K562 (cell line): ENCODE data around the gene NUP133. TPM values are rescaled to one million over a fixed set of nuclear protein-coding genes. Genes with fewer than 3 reads are reported as not detected.
A peak's percentile ranks its signal among the peaks of the same experiment; 100 is the strongest.

Experiments used
- CREM ChIP-seq: IDR thresholded peaks from 2 replicates; pipeline ENCODE4 v1.6.1; 2014; ENCODE audit warnings: antibody characterized with exemption, low read depth
- DNMT1 ChIP-seq: fragments of 450-650 bp; IDR thresholded peaks from 2 replicates; pipeline ENCODE4 v1.6.1; 2016; ENCODE audit warnings: antibody characterized with exemption, mild to moderate bottlenecking
- HCFC1 ChIP-seq: IDR thresholded peaks from 2 replicates; pipeline ENCODE4 v1.6.1; 2012; ENCODE audit warnings: low read depth, low read length, improper control_type of control experiment
- NFE2 ChIP-seq: IDR thresholded peaks from 2 replicates; pipeline ENCODE4 v1.6.1; 2014; ENCODE audit warnings: antibody characterized with exemption, low read depth
- PBX2 ChIP-seq, 2 experiments: IDR thresholded peaks in 1 of 2; conservative IDR thresholded peaks in 1 of 2; 2 replicates each; pipeline ENCODE4 v1.6.1; 2016; ENCODE audit warnings: low read depth in 2 of 2, mild to moderate bottlenecking in 1 of 2, missing compliant biosample characterization in 1 of 2, missing genetic modification characterization in 1 of 2, moderate library complexity in 1 of 2
- PHF20 ChIP-seq: fragments of 450-650 bp; IDR thresholded peaks from 2 replicates; pipeline ENCODE4 v1.6.1; 2018; ENCODE audit not compliant: partially characterized antibody
- TEAD4 ChIP-seq, 2 experiments: sonication (generic) in 1 of 2; formaldehyde crosslinking in 1 of 2; IDR thresholded peaks; 2 replicates each; pipeline versions ENCODE4 v1.6.1 to v1.8.0; 2012 to 2022; ENCODE audit warnings: borderline replicate concordance in 1 of 2, inconsistent platforms in 1 of 2, low read length in 1 of 2, mild to moderate bottlenecking in 1 of 2, missing genetic modification reagents in 1 of 2
- TGIF2 ChIP-seq: sonication (generic); formaldehyde crosslinking; IDR thresholded peaks from 2 replicates; pipeline ENCODE4 v1.8.1; 2022; ENCODE audit warnings: mild to moderate bottlenecking, missing genetic modification reagents, moderate library complexity
- XRCC3 ChIP-seq: fragments of 450-650 bp; IDR thresholded peaks from 2 replicates; pipeline ENCODE4 v1.6.1; 2017; ENCODE audit warnings: mild to moderate bottlenecking, moderate library complexity
- ZBTB40 ChIP-seq, 2 experiments: fragments of 450-650 bp in 1 of 2; sonication (generic) in 1 of 2; formaldehyde crosslinking in 1 of 2; IDR thresholded peaks; 2 replicates each; pipeline versions ENCODE4 v1.7.1 to v1.9.0; 2016 to 2022; ENCODE audit warnings: inconsistent platforms in 1 of 2, mild to moderate bottlenecking in 1 of 2, missing genetic modification reagents in 1 of 2
- ZNF140 ChIP-seq: fragments of 250-450 bp; sonication (Bioruptor Pico); IDR thresholded peaks from 2 replicates; pipeline ENCODE4 v1.8.0; 2021; ENCODE audit warnings: moderate library complexity, mild to moderate bottlenecking, inconsistent platforms
- ZNF589 ChIP-seq: fragments of 200-800 bp; sonication (Bioruptor generic); IDR thresholded peaks from 2 replicates; pipeline ENCODE4 v1.6.1; 2016; ENCODE audit warnings: low read depth, missing genetic modification characterization, missing compliant biosample characterization
- ZNF695 ChIP-seq: fragments of 450-650 bp; formaldehyde crosslinking; IDR thresholded peaks from 2 replicates; pipeline ENCODE4 v1.4.0; 2020; ENCODE audit warnings: mild to moderate bottlenecking, moderate library complexity
- ZNF830 ChIP-seq: fragments of 250-450 bp; sonication (Bioruptor Pico); IDR thresholded peaks from 2 replicates; pipeline ENCODE4 v1.5.0; 2021; ENCODE audit warnings: mild to moderate bottlenecking
- ZSCAN32 ChIP-seq: fragments of 450-650 bp; formaldehyde crosslinking; IDR thresholded peaks from 2 replicates; pipeline ENCODE4 v1.4.0; 2020; ENCODE audit warnings: mild to moderate bottlenecking, moderate library complexity
- polyA plus RNA-seq, 8 experiments: library from polyadenylated mRNA; depleted of rRNA in 4 of 8; stranded (reverse) in 5 of 8; unstranded in 3 of 8; fragments of >200 nt; fragmentation: Nextera tagmentation in 2 of 8; fragmentation: Illumina TruSeq in 1 of 8; extraction: Ambion mirVana in 2 of 8; extraction: Trizol in 1 of 8; gene quantifications; 2 replicates each; pipeline versions ENCODE4 v1.2.1 to v1.2.3, GENCODE V29; 2011 to 2014; ENCODE audit warnings: inconsistent platforms in 1 of 8, missing spikeins in 1 of 8
- total RNA-seq, 7 experiments: library from RNA; depleted of rRNA in 6 of 7; stranded (reverse); fragments of >200 nt in 6 of 7; fragmentation: Illumina TruSeq in 2 of 7; extraction: Trizol in 2 of 7; gene quantifications; 2 replicates each; pipeline versions ENCODE4 v1.2.1 to v1.2.3, GENCODE V29; 2011 to 2021; ENCODE audit warnings: low replicate concordance in 1 of 7

Gene NUP133
- total and polyA plus RNA-seq, 9 of the 15 experiments (the other 6 are each of a cell fraction or from before 2014, with no cell fraction given): 21.7 to 85.1 (median 61.3) TPM

GRCh38 chr1:229509576-229509975, 1.4 kb upstream of the NUP133 start (continued):
- TF ChIP-seq ZBTB40 (IDR thresholded peaks at IDR 0.05) (no peak), ZBTB40 (CRISPR knock-in tag; IDR thresholded peaks at IDR 0.05) (no peak), ZSCAN32 (CRISPR knock-in tag) (no peak), XRCC3 (no peak), PHF20 (no peak), CREM (peak; percentile 55), ZNF589 (no peak), DNMT1 (no peak), TEAD4 (IDR thresholded peaks at IDR 0.05; ENCODE audit: low read length) (no peak), TEAD4 (CRISPR knock-in tag; IDR thresholded peaks at IDR 0.05; ENCODE audit: borderline replicate concordance) (no peak), ZNF140 (no peak), TGIF2 (no peak), PBX2 (CRISPR knock-in tag; IDR thresholded peaks at IDR 0.05; ENCODE audit: low read depth) (no peak), PBX2 (tag; conservative IDR thresholded peaks at IDR 0.05; ENCODE audit: low read depth) (no peak), HCFC1 (no peak), ZNF830 (no peak), NFE2 (peak; percentile 48), ZNF695 (CRISPR knock-in tag) (no peak)
